HepG2 (cell line): Measurements from ENCODE around the gene MAP2K7. TPM values are rescaled to one million over a fixed set of nuclear protein-coding genes. Genes with fewer than 3 reads are reported as not detected.
A peak's percentile ranks its signal among the peaks of the same experiment; 100 is the strongest.

Experiments
- AKAP8 ChIP-seq: sonication (generic); formaldehyde crosslinking; IDR thresholded peaks from 2 replicates; pipeline ENCODE4 v1.5.1; 2020; ENCODE audit warnings: mild to moderate bottlenecking, missing genetic modification reagents
- CCDC6 ChIP-seq: sonication (generic); formaldehyde crosslinking; IDR thresholded peaks from 2 replicates; pipeline ENCODE4 v1.8.1; 2022; ENCODE audit warnings: mild to moderate bottlenecking, missing genetic modification reagents, moderate library complexity
- DR1 ChIP-seq: sonication (generic); formaldehyde crosslinking; IDR thresholded peaks from 2 replicates; pipeline ENCODE4 v1.8.0; 2021; ENCODE audit warnings: mild to moderate bottlenecking, missing genetic modification reagents, inconsistent platforms
- EEA1 ChIP-seq: sonication (generic); formaldehyde crosslinking; IDR thresholded peaks from 2 replicates; pipeline ENCODE4 v1.5.1; 2020; ENCODE audit warnings: mild to moderate bottlenecking, missing genetic modification reagents, borderline replicate concordance
- KDM3A ChIP-seq: IDR thresholded peaks from 2 replicates; pipeline ENCODE4 v1.6.1; 2018; ENCODE audit warnings: low read depth, missing compliant biosample characterization
- POLR2AphosphoS2 ChIP-seq: IDR thresholded peaks from 2 replicates; pipeline ENCODE4 v1.6.1; 2011; ENCODE audit warnings: low read depth, low read length, improper control_type of control experiment
- SALL1 ChIP-seq: sonication (generic); formaldehyde crosslinking; IDR thresholded peaks from 2 replicates; pipeline ENCODE4 v1.8.0; 2022; ENCODE audit warnings: mild to moderate bottlenecking, missing genetic modification reagents
- ZKSCAN5 ChIP-seq: sonication (generic); formaldehyde crosslinking; IDR thresholded peaks from 2 replicates; pipeline ENCODE4 v1.5.1; 2020; ENCODE audit warnings: mild to moderate bottlenecking, missing genetic modification reagents
- ZNF329 ChIP-seq: sonication (generic); formaldehyde crosslinking; IDR thresholded peaks from 2 replicates; pipeline ENCODE4 v1.9.0; 2021; ENCODE audit warnings: low read depth, mild to moderate bottlenecking, missing genetic modification reagents
- ZNF382 ChIP-seq: sonication (generic); formaldehyde crosslinking; IDR thresholded peaks from 2 replicates; pipeline ENCODE4 v1.5.0; 2020; ENCODE audit warnings: missing genetic modification reagents, mild to moderate bottlenecking, borderline replicate concordance
- ZNF383 ChIP-seq: sonication (generic); formaldehyde crosslinking; IDR thresholded peaks from 2 replicates; pipeline ENCODE4 v1.4.0; 2020; ENCODE audit warnings: missing genetic modification reagents, mild to moderate bottlenecking, borderline replicate concordance
- ZNF614 ChIP-seq: IDR thresholded peaks from 2 replicates; pipeline ENCODE4 v1.6.1; 2018; ENCODE audit warnings: missing biosample characterization, missing genetic modification reagents, inconsistent platforms, borderline replicate concordance
- ZNF7 ChIP-seq: IDR thresholded peaks from 2 replicates; pipeline ENCODE4 v1.6.1; 2016; ENCODE audit warnings: missing biosample characterization, missing genetic modification reagents
- polyA plus RNA-seq, 8 experiments: library from polyadenylated mRNA; depleted of rRNA in 3 of 8; stranded (reverse) in 7 of 8; unstranded in 1 of 8; fragments of >200 nt; fragmentation: Illumina TruSeq in 4 of 8; extraction: Trizol in 4 of 8; gene quantifications; 2 replicates each; pipeline versions ENCODE4 v1.2.1 to v1.2.3, GENCODE V29; 2011 to 2016; ENCODE audit warnings: low read depth in 4 of 8, missing spikeins in 1 of 8, mixed read lengths in 1 of 8; ENCODE audit not compliant: insufficient read depth in 1 of 8
- total RNA-seq, 5 experiments: library from RNA; depleted of rRNA; stranded (reverse); fragments of >200 nt; fragmentation: Illumina TruSeq; extraction: Trizol; gene quantifications; 2 replicates each; pipeline ENCODE4 v1.2.3, GENCODE V29; 2016; ENCODE audit warnings: low read depth in 1 of 5
- TF ChIP-seq, protein P1 (sequence below), 2 experiments: sonication (generic) in 1 of 2; formaldehyde crosslinking in 1 of 2; IDR thresholded peaks; 2 replicates each; pipeline versions ENCODE4 v1.5.1 to v1.6.1; 2011 to 2020; ENCODE audit warnings: borderline replicate concordance in 1 of 2, low read depth in 1 of 2, low read length in 1 of 2, mild to moderate bottlenecking in 1 of 2, missing genetic modification reagents in 1 of 2, moderate library complexity in 1 of 2
- TF ChIP-seq, protein P2 (sequence below): sonication (generic); formaldehyde crosslinking; IDR thresholded peaks from 2 replicates; pipeline ENCODE4 v1.4.0; 2020; ENCODE audit warnings: missing genetic modification reagents
- TF ChIP-seq, protein P3 (sequence below): sonication (generic); formaldehyde crosslinking; IDR thresholded peaks from 2 replicates; pipeline ENCODE4 v1.5.1; 2020; ENCODE audit warnings: mild to moderate bottlenecking, moderate library complexity, missing genetic modification reagents
- TF ChIP-seq, protein P4 (sequence below): sonication (generic); formaldehyde crosslinking; IDR thresholded peaks from 2 replicates; pipeline ENCODE4 v1.4.0; 2020; ENCODE audit warnings: mild to moderate bottlenecking, missing genetic modification reagents
- TF ChIP-seq, protein P5 (sequence below): sonication (generic); formaldehyde crosslinking; conservative IDR thresholded peaks from 2 replicates; pipeline ENCODE4 v1.4.0; 2020; ENCODE audit warnings: missing genetic modification reagents

MAP2K7 gene
- total and polyA plus RNA-seq, 2 of the 13 experiments (the other 11 are each of a cell fraction or from before 2014, with no cell fraction given) = 9.0 to 10.8 TPM

DNA sequence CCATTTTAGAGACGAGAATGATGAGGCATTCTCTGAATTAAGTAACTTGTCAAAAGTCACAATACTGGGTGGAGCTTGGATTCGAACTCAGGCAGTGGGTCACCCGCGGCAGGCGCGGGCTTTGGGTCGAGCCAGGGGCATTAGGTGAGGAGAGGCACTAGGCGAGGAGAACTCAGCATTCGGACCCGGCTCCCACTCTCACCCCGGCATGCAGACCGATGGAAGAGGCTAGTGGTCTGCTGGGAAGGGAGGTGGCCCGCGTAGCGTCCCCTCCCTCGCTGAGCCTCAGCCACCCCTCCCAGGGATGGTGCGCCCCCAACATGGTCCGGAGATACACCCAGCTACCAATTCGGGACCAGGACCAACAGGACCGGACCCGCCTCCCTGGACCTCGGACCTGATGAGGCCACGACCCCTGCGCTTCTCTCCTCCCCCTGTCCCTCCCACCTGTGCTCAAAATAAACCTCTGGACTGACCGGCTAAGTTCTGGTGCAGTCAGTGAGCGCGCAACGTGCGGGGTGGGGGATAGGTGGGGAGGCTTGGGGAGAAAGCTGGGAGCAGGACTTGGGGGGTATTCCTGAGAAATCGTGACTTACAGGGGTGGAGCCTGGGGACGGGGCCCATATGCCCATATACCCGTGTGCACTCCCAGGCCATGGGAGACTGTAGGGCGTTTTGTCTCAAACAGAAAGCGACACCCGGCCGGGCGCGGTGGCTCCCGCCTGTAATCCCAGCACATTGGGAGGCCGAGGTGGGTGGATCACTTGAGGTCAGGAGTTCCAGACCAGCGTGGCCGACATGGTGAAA lies 15.1 kb downstream of the MAP2K7 start (continued):
- TF ChIP-seq, protein P1, sequence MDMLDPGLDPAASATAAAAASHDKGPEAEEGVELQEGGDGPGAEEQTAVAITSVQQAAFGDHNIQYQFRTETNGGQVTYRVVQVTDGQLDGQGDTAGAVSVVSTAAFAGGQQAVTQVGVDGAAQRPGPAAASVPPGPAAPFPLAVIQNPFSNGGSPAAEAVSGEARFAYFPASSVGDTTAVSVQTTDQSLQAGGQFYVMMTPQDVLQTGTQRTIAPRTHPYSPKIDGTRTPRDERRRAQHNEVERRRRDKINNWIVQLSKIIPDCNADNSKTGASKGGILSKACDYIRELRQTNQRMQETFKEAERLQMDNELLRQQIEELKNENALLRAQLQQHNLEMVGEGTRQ (IDR thresholded peaks at IDR 0.05; ENCODE audit: low read depth, low read length) = no peak
- TF ChIP-seq, protein P1 (CRISPR knock-in tag; IDR thresholded peaks at IDR 0.05; ENCODE audit: borderline replicate concordance) = no peak
- TF ChIP-seq KDM3A (CRISPR knock-in tag) (peak; percentile 47; the same call in 1 of the 2 replicates), POLR2AphosphoS2 (no peak), SALL1 (peak; percentile 43), EEA1 (CRISPR knock-in tag) (no peak), ZNF329 (CRISPR knock-in tag) (no peak), ZNF382 (no peak), ZKSCAN5 (CRISPR knock-in tag) (no peak), CCDC6 (CRISPR knock-in tag) (no peak), ZNF383 (no peak), ZNF614 (CRISPR knock-in tag) (peak; percentile 33; the same call in 1 of the 2 replicates), AKAP8 (CRISPR knock-in tag) (peak; percentile 77), ZNF7 (CRISPR knock-in tag) (no peak), DR1 (peak; percentile 75; the same call in 1 of the 2 replicates)
- TF ChIP-seq, protein P2, sequence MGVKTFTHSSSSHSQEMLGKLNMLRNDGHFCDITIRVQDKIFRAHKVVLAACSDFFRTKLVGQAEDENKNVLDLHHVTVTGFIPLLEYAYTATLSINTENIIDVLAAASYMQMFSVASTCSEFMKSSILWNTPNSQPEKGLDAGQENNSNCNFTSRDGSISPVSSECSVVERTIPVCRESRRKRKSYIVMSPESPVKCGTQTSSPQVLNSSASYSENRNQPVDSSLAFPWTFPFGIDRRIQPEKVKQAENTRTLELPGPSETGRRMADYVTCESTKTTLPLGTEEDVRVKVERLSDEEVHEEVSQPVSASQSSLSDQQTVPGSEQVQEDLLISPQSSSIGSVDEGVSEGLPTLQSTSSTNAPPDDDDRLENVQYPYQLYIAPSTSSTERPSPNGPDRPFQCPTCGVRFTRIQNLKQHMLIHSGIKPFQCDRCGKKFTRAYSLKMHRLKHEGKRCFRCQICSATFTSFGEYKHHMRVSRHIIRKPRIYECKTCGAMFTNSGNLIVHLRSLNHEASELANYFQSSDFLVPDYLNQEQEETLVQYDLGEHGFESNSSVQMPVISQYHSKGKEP = no peak
- TF ChIP-seq, protein P3, sequence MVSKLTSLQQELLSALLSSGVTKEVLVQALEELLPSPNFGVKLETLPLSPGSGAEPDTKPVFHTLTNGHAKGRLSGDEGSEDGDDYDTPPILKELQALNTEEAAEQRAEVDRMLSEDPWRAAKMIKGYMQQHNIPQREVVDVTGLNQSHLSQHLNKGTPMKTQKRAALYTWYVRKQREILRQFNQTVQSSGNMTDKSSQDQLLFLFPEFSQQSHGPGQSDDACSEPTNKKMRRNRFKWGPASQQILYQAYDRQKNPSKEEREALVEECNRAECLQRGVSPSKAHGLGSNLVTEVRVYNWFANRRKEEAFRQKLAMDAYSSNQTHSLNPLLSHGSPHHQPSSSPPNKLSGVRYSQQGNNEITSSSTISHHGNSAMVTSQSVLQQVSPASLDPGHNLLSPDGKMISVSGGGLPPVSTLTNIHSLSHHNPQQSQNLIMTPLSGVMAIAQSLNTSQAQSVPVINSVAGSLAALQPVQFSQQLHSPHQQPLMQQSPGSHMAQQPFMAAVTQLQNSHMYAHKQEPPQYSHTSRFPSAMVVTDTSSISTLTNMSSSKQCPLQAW = peak; percentile 85
- TF ChIP-seq, protein P4, sequence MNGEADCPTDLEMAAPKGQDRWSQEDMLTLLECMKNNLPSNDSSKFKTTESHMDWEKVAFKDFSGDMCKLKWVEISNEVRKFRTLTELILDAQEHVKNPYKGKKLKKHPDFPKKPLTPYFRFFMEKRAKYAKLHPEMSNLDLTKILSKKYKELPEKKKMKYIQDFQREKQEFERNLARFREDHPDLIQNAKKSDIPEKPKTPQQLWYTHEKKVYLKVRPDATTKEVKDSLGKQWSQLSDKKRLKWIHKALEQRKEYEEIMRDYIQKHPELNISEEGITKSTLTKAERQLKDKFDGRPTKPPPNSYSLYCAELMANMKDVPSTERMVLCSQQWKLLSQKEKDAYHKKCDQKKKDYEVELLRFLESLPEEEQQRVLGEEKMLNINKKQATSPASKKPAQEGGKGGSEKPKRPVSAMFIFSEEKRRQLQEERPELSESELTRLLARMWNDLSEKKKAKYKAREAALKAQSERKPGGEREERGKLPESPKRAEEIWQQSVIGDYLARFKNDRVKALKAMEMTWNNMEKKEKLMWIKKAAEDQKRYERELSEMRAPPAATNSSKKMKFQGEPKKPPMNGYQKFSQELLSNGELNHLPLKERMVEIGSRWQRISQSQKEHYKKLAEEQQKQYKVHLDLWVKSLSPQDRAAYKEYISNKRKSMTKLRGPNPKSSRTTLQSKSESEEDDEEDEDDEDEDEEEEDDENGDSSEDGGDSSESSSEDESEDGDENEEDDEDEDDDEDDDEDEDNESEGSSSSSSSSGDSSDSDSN (CRISPR knock-in tag) = no peak
- TF ChIP-seq, protein P5, sequence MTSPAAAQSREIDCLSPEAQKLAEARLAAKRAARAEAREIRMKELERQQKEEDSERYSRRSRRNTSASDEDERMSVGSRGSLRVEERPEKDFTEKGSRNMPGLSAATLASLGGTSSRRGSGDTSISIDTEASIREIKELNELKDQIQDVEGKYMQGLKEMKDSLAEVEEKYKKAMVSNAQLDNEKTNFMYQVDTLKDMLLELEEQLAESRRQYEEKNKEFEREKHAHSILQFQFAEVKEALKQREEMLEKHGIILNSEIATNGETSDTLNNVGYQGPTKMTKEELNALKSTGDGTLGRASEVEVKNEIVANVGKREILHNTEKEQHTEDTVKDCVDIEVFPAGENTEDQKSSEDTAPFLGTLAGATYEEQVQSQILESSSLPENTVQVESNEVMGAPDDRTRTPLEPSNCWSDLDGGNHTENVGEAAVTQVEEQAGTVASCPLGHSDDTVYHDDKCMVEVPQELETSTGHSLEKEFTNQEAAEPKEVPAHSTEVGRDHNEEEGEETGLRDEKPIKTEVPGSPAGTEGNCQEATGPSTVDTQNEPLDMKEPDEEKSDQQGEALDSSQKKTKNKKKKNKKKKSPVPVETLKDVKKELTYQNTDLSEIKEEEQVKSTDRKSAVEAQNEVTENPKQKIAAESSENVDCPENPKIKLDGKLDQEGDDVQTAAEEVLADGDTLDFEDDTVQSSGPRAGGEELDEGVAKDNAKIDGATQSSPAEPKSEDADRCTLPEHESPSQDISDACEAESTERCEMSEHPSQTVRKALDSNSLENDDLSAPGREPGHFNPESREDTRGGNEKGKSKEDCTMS (CRISPR knock-in tag) = no peak
